Keratinocyte (primary cell): ENCODE data around the gene STRN.
"Not testable (repeated sequence)": the region's sequence is repeated elsewhere in the genome, so short reads cannot be mapped to it uniquely, and the experiment has no call there.

Experiments used
- EZH2 ChIP-seq: IDR thresholded peaks from one replicate; pipeline ENCODE4 v1.6.1; 2012; ENCODE audit warnings: inconsistent platforms, mild to moderate bottlenecking, low read length, moderate library complexity
- TF ChIP-seq, protein P1 (sequence below), 3 experiments: IDR thresholded peaks in 1 of 3; conservative IDR thresholded peaks in 1 of 3; optimal IDR thresholded peaks in 1 of 3; 2 replicates in 2 of 3; 3 replicates in 1 of 3; pipeline versions ENCODE3 to v1.5.1; 2011; ENCODE audit warnings: low read length in 3 of 3, mild to moderate bottlenecking in 3 of 3, moderate library complexity in 2 of 3, control low read depth in 1 of 3, inconsistent platforms in 1 of 3; ENCODE audit not compliant: insufficient read depth in 2 of 3; ENCODE audit errors: extremely low read depth in 1 of 3

- TF ChIP-seq, protein P1, sequence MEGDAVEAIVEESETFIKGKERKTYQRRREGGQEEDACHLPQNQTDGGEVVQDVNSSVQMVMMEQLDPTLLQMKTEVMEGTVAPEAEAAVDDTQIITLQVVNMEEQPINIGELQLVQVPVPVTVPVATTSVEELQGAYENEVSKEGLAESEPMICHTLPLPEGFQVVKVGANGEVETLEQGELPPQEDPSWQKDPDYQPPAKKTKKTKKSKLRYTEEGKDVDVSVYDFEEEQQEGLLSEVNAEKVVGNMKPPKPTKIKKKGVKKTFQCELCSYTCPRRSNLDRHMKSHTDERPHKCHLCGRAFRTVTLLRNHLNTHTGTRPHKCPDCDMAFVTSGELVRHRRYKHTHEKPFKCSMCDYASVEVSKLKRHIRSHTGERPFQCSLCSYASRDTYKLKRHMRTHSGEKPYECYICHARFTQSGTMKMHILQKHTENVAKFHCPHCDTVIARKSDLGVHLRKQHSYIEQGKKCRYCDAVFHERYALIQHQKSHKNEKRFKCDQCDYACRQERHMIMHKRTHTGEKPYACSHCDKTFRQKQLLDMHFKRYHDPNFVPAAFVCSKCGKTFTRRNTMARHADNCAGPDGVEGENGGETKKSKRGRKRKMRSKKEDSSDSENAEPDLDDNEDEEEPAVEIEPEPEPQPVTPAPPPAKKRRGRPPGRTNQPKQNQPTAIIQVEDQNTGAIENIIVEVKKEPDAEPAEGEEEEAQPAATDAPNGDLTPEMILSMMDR (optimal IDR thresholded peaks at IDR 0.05 in 1 of 3, IDR thresholded peaks at IDR 0.05 in 1 of 3, conservative IDR thresholded peaks at IDR 0.05 in 1 of 3; ENCODE audit: extremely low read depth in 1 of 3, insufficient read depth in 2 of 3, low read length in 3 of 3) = not testable (repeated sequence)
- TF ChIP-seq EZH2 = not testable (repeated sequence)
These were observed 33.1 kb upstream of the STRN start for GRCh38 chr2:36999416-36999815.
